OCI-LY1 (cell line): Measurements from ENCODE around the gene OSBPL3.
"Not testable (repeated sequence)": the region's sequence is repeated elsewhere in the genome, so short reads cannot be mapped to it uniquely, and the experiment has no call there.

Experiments
- EZH2 ChIP-seq: fragments of 200-600 bp; sonication (generic), shearing (Covaris generic); IDR thresholded peaks from 2 replicates; pipeline ENCODE4 v1.8.0; 2017; ENCODE audit warnings: borderline replicate concordance, mixed run types, mild to moderate bottlenecking, antibody characterized with exemption, low read length, moderate library complexity, mixed read lengths
- TF ChIP-seq, protein P1 (sequence below): fragments of 200-600 bp; sonication (generic), shearing (Covaris generic); IDR thresholded peaks from 2 replicates; pipeline ENCODE4 v1.5.1; 2017; ENCODE audit warnings: mild to moderate bottlenecking, antibody characterized with exemption, low read length, moderate library complexity, mixed read lengths

DNA sequence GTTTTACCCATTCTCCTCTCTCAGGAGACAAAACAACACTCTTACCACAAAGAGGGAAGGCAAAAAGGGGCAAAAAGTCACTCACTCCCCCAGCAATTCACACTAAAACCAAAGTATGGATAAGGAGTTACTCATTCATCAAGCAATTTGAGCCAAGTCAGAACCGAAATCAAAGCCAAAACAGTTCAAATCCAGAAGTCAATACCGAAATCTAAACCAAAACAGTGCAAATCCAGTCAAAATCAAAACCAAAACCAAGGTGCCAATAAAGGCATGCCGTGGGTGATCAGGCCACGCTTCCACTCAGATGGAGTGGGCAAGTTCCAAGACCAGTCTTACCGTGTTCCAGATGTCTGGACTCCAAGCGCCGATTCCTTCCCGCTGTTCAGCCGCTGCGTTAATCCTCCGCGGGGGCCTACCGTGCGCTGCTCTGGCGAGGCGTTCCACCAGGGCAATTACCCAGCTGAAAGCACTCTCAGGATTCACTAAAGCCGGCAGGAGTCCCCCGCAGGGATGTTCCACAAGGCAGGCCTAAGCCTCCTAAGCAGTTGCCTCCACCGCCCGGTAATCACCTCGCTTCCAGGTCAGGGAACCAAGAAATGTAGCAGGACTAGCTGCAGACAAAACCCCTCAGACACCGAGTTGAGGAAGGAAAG, 185.1 kb downstream of the OSBPL3 start:
- TF ChIP-seq, protein P1, sequence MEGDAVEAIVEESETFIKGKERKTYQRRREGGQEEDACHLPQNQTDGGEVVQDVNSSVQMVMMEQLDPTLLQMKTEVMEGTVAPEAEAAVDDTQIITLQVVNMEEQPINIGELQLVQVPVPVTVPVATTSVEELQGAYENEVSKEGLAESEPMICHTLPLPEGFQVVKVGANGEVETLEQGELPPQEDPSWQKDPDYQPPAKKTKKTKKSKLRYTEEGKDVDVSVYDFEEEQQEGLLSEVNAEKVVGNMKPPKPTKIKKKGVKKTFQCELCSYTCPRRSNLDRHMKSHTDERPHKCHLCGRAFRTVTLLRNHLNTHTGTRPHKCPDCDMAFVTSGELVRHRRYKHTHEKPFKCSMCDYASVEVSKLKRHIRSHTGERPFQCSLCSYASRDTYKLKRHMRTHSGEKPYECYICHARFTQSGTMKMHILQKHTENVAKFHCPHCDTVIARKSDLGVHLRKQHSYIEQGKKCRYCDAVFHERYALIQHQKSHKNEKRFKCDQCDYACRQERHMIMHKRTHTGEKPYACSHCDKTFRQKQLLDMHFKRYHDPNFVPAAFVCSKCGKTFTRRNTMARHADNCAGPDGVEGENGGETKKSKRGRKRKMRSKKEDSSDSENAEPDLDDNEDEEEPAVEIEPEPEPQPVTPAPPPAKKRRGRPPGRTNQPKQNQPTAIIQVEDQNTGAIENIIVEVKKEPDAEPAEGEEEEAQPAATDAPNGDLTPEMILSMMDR = not testable (repeated sequence)
- TF ChIP-seq EZH2 = not testable (repeated sequence)
